Small intestine (tissue), 7 donors: ENCODE data around the gene PRSS33. TPM values are rescaled to one million over a fixed set of nuclear protein-coding genes. Genes with fewer than 3 reads are reported as not detected.

Source experiments
- DNase-seq, 2 donors: peaks; one replicate each; pipeline versions ENCODE4 v3.0.0 to v3.0.0-alpha.2; 2013
- FAIRE-seq: peaks from 2 replicates; lab custom pipeline; 2012; peaks lifted over from hg19 to GRCh38; lab: Jason Lieb, UNC
- H3K27ac ChIP-seq, 3 donors: one replicate each; pipeline ENCODE4 v1.5.1; 2013; ENCODE audit warnings: low read length in 2 of 3, mild to moderate bottlenecking in 2 of 3, control low read depth in 1 of 3, inconsistent platforms in 1 of 3, low read depth in 1 of 3, moderate library complexity in 1 of 3
- H3K27me3 ChIP-seq, 3 donors: one replicate each; pipeline ENCODE4 v1.6.1; 2013; ENCODE audit warnings: low read length in 3 of 3, inconsistent platforms in 1 of 3; ENCODE audit not compliant: control insufficient read depth in 3 of 3, insufficient read depth in 3 of 3
- H3K36me3 ChIP-seq, 3 donors: one replicate each; pipeline ENCODE4 v1.6.1; 2013; ENCODE audit warnings: low read length in 3 of 3, inconsistent platforms in 1 of 3, low read depth in 1 of 3, mild to moderate bottlenecking in 1 of 3, moderate library complexity in 1 of 3; ENCODE audit not compliant: control insufficient read depth in 3 of 3, insufficient read depth in 2 of 3
- H3K4me1 ChIP-seq, 3 donors: one replicate each; pipeline ENCODE4 v1.6.1; 2013; ENCODE audit warnings: low read length in 2 of 3, inconsistent platforms in 1 of 3, low read depth in 1 of 3, mild to moderate bottlenecking in 1 of 3, moderate library complexity in 1 of 3; ENCODE audit not compliant: control insufficient read depth in 3 of 3, insufficient read depth in 2 of 3
- H3K4me3 ChIP-seq, 3 donors: one replicate each; pipeline ENCODE4 v1.5.1; 2013; ENCODE audit warnings: low read length in 3 of 3, control low read depth in 1 of 3, inconsistent platforms in 1 of 3, low read depth in 1 of 3, mild to moderate bottlenecking in 1 of 3, moderate library complexity in 1 of 3
- H3K9me3 ChIP-seq, 2 donors: one replicate each; pipeline ENCODE4 v1.6.1; 2013; ENCODE audit warnings: low read depth in 1 of 2, low read length in 1 of 2; ENCODE audit not compliant: control insufficient read depth in 2 of 2, insufficient read depth in 1 of 2
- WGBS, 3 donors: extraction: QIAGEN DNeasy Blood & Tissue Kit; methylation state at CpG; one replicate each; pipeline ENCODE4 v1.1.7; 2013; 5-methylcytosine and 5-hydroxymethylcytosine counted together
- polyA plus RNA-seq, 4 donors: library from polyadenylated mRNA; stranded (reverse) in 3 of 4; unstranded in 1 of 4; fragments of 200-250 nt in 3 of 4; fragments of 120-200 nt in 1 of 4; gene quantifications; one replicate each; pipeline versions ENCODE4 v1.2.1 to v1.2.3, GENCODE V29; 2013
- donor health status: healthy with polysubstance abuse.
- donor health status: control.
- donor health status: control.
- donor health status: Bipolar disorder and iron deficiency.
- donor health status: healthy.

PRSS33 gene
- polyA plus RNA-seq, 4 donors, result 0.03 TPM; not detected in 3

DNA sequence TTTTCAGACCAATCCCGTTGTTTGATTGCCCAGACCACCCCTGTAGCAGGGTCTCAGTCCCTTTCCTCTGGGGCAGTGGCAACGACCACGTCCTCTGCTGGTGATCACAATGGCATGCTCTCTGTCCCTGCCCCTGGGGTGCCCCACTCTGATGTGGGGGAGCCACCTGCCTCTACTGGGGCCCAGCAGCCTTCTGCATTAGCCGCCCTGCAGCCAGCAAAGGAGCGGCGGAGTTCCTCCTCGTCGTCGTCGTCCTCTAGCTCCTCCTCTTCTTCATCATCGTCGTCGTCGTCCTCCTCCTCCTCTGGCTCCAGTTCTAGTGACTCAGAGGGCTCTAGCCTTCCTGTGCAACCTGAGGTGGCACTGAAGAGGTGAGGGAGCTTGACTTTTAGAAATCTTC, 19.5 kb downstream of the PRSS33 start:
- 63 to 76% (median 75%) methylated on average over 14 of the region's 14 CpGs for WGBS, 3 donors

DNA sequence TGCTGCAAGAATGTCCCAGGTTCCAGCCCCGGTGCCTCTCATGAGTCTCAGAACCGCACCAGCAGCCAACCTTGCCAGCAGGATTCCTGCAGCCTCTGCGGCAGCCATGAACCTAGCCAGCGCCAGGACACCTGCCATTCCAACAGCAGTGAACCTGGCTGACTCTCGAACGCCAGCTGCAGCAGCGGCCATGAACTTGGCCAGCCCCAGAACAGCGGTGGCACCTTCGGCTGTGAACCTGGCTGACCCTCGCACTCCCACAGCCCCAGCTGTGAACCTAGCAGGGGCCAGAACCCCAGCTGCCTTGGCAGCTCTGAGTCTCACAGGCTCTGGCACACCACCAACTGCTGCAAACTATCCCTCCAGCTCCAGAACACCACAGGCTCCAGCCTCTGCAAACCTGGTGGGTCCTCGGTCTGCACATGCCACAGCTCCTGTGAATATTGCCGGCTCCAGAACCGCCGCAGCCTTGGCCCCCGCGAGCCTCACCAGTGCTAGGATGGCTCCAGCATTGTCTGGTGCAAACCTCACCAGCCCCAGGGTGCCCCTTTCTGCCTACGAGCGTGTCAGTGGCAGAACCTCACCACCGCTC, 20.1 kb downstream of the PRSS33 start:
- no peak for DNase-seq
- no peak overlapping the region for H3K27ac ChIP-seq
- peaks cover 0 to 39% of the 10 kb centered on the region in 2 donors for H3K9me3 ChIP-seq
- H3K36me3 ChIP-seq, result peaks cover 41 to 97% (median 51%) of the 10 kb centered on the region in 3 donors
- H3K4me3 ChIP-seq, result no peak overlapping the region
- FAIRE-seq, result no peak
- no peaks in the 10 kb centered on the region for H3K27me3 ChIP-seq
- 88 to 93% (median 92%) methylated on average over 19 of the region's 19 CpGs for WGBS, 3 donors
- H3K4me1 ChIP-seq, result no peaks in the 10 kb centered on the region

More for the DNA sequence above, 19.5 kb downstream of the PRSS33 start:
- no peak for DNase-seq
- no peaks in the 10 kb centered on the region for H3K4me1 ChIP-seq
- H3K36me3 ChIP-seq, result peaks cover 36 to 95% (median 47%) of the 10 kb centered on the region in 3 donors
- H3K4me3 ChIP-seq, result no peak overlapping the region
- H3K27ac ChIP-seq, result no peak overlapping the region
- no peaks in the 10 kb centered on the region for H3K27me3 ChIP-seq
- no peak for FAIRE-seq
- peaks cover 0 to 33% of the 10 kb centered on the region in 2 donors for H3K9me3 ChIP-seq

DNA sequence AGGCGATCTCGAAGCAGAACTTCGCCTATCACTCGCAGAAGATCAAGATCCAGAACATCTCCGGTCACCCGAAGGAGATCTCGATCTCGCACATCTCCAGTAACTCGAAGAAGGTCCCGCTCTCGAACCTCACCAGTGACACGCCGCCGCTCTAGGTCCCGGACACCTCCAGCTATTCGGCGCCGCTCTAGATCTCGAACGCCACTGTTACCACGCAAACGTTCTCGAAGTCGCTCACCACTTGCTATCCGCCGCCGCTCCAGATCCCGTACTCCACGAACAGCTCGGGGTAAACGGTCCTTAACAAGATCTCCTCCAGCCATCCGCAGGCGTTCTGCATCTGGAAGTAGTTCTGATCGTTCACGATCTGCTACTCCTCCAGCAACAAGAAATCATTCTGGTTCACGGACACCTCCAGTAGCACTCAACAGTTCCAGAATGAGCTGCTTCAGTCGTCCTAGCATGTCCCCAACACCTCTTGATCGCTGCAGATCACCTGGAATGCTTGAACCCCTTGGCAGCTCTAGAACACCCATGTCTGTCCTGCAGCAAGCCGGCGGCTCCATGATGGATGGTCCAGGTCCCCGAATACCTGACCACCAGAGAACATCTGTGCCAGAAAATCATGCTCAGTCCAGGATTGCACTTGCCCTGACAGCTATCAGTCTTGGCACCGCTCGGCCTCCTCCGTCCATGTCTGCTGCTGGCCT, 20.8 kb downstream of the PRSS33 start:
- H3K4me1 ChIP-seq, result no peaks in the 10 kb centered on the region
- peaks cover 48 to 97% (median 57%) of the 10 kb centered on the region in 3 donors for H3K36me3 ChIP-seq
- H3K27me3 ChIP-seq, result no peaks in the 10 kb centered on the region
- 97 to 98% (median 97%) methylated on average over 44 of the region's 44 CpGs for WGBS, 3 donors
- peaks cover 0 to 45% of the 10 kb centered on the region in 2 donors for H3K9me3 ChIP-seq
- DNase-seq (no peak), FAIRE-seq (no peak)
- H3K27ac ChIP-seq, result no peak overlapping the region
- H3K4me3 ChIP-seq, result no peak overlapping the region

GRCh38 chr16:2765462-2766404, 21.6 kb downstream of the PRSS33 start:
- WGBS, 3 donors, result 97 to 98% (median 98%) methylated on average over 72 to 73 of the region's 73 CpGs
- DNase-seq, result no peak
- Histone ChIP-seq H3K36me3 (peaks cover 52 to 92% (median 56%) of the 10 kb centered on the region in 3 donors), H3K27me3 (no peaks in the 10 kb centered on the region), H3K9me3 (peaks cover 0 to 48% of the 10 kb centered on the region in 2 donors), H3K4me1 (no peaks in the 10 kb centered on the region), H3K27ac (no peak overlapping the region), H3K4me3 (no peak overlapping the region)
- no peak for FAIRE-seq

DNA sequence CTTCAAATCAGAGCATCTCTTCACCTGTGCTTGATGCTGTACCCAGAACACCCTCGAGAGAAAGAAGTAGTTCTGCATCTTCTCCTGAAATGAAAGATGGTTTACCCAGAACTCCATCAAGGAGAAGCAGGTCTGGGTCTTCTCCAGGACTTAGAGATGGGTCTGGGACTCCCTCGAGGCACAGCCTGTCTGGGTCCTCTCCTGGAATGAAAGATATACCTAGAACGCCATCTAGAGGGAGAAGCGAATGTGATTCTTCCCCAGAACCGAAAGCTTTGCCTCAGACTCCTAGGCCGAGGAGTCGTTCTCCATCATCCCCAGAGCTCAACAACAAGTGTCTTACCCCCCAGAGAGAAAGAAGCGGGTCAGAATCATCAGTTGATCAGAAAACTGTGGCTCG, 22.6 kb downstream of the PRSS33 start:
- H3K27ac ChIP-seq, result no peak overlapping the region
- H3K27me3 ChIP-seq, result no peaks in the 10 kb centered on the region
- peaks cover 52 to 89% (median 55%) of the 10 kb centered on the region in 3 donors for H3K36me3 ChIP-seq
- 97 to 99% (median 97%) methylated on average over 9 of the region's 9 CpGs for WGBS, 3 donors
- H3K9me3 ChIP-seq, result peaks cover 0 to 48% of the 10 kb centered on the region in 2 donors
- DNase-seq, result no peak
- H3K4me1 ChIP-seq, result no peaks in the 10 kb centered on the region
- FAIRE-seq, result no peak
- no peak overlapping the region for H3K4me3 ChIP-seq

GRCh38 chr16:2763173-2763572, 24.2 kb downstream of the PRSS33 start:
- no peak overlapping the region for H3K4me3 ChIP-seq
- H3K36me3 ChIP-seq, result peaks cover 54 to 86% (median 62%) of the 10 kb centered on the region in 3 donors
- no peaks in the 10 kb centered on the region for H3K27me3 ChIP-seq
- H3K27ac ChIP-seq, result no peak overlapping the region
- DNase-seq, result no peak
- WGBS, 3 donors, result 98 to 99% (median 98%) methylated on average over 6 of the region's 6 CpGs
- peaks cover 0 to 48% of the 10 kb centered on the region in 2 donors for H3K9me3 ChIP-seq
- no peak for FAIRE-seq
- H3K4me1 ChIP-seq, result no peaks in the 10 kb centered on the region

DNA sequence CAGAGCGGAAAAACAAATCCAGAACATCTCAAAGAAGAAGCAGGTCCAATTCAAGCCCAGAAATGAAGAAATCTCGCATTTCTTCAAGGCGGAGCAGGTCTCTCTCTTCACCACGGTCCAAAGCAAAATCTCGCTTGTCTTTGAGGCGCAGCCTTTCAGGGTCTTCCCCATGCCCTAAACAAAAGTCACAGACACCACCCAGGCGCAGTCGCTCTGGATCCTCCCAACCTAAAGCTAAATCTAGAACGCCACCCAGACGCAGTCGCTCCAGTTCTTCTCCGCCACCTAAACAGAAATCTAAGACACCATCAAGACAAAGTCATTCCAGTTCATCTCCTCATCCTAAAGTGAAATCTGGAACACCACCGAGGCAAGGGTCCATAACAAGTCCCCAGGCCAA, 24.6 kb downstream of the PRSS33 start:
- Histone ChIP-seq H3K9me3 (peaks cover 0 to 48% of the 10 kb centered on the region in 2 donors), H3K4me1 (no peaks in the 10 kb centered on the region), H3K4me3 (no peak overlapping the region), H3K27me3 (no peaks in the 10 kb centered on the region), H3K27ac (no peak overlapping the region), H3K36me3 (peaks cover 51 to 86% (median 59%) of the 10 kb centered on the region in 3 donors)
- WGBS, 3 donors, result 98 to 99% (median 98%) methylated on average over 13 of the region's 13 CpGs
- FAIRE-seq, result no peak
- DNase-seq, result no peak
